ENCODE measurements around the gene NTM.

GRCh38 chr11:131595797-131596196, 225.4 kb downstream of the NTM start:
- TF ChIP-seq CTCF (IDR thresholded peaks at IDR 0.05) (no peak), POLR2A (IDR thresholded peaks at IDR 0.05) (no peak)
